HG02763 (cell line): ENCODE data around the gene CENPK.
"Not testable (repeated sequence)": the region's sequence is repeated elsewhere in the genome, so short reads cannot be mapped to it uniquely, and the experiment has no call there.

Experiments used
- ATAC-seq: cut with Tn5 transposase; IDR thresholded peaks from one replicate; pipeline ENCODE4 v1.9.1; 2021; ENCODE audit warnings: mild to moderate bottlenecking, moderate library complexity; ENCODE audit not compliant: unreplicated experiment

Gene CENPK

GRCh38 chr5:65512170-65512937 is 50.6 kb downstream of the CENPK start:
- ATAC-seq = no peak

- no peak for ATAC-seq
Observed at GRCh38 chr5:65508978-65509377, 54.0 kb downstream of the CENPK start.

- no peak for ATAC-seq
Observed at GRCh38 chr5:65506961-65507360, 56.0 kb downstream of the CENPK start.

DNA sequence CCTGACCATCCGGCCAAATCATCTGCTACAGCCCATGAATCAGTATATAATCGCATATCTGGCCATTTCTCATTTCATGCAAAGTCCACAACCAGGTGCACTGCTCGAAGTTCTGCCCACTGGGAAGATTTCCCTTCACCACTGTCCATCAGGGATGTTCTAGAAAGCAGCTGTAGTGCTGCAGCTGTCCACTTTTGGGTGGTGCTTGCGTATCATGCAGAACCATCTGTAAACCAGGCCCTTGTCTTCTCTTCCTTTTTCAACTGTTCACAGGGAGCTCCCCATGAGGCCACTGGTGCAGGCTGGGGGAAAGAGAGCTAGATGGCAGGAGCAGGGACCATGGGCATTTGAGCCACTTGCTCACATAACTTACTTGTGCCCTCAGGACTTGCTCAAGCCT is 73.8 kb downstream of the CENPK start:
- no peak for ATAC-seq

GRCh38 chr5:65488038-65488687 is 74.8 kb downstream of the CENPK start:
- not testable (repeated sequence) for ATAC-seq

DNA sequence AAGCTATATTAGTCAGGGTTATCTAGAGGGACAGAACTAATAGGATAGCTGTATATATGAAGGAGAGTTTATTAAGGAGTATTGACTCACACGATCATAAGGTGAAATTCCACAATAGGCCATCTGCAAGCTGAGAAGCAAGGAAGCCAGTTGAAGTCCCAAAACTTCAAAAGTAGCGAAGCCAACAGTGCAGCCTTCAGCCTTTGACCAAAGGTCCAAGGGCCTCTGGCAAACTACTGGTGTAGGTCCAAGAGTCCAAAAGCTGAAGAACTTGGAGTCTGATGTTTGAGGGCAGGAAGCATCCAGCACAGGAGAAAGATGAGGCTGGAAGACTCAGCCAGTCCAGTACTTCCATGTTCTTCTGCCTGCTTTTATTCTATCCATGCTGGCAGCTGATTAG is 76.2 kb downstream of the CENPK start:
- not testable (repeated sequence) for ATAC-seq

DNA sequence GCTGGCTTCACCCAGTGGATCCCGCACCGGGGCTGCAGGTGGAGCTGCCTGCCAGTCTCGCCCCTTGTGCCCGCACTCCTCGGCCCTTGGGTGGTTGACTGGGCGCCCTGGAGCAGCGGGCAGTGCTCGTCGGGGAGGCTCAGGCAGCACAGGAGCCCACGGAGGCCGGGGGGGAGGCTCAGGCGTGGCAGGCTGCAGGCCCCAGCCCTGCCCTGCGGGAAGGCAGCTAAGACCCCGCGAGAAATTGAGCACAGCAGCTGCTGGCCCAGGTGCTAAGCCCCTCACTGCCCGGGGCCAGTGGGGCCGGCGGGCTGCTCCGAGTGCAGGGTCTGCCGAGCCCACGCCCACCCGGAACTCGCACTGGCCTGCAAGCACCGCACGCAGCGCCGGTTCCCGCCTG is 77.6 kb downstream of the CENPK start:
- no peak for ATAC-seq

- ATAC-seq = peak; percentile 44
Observed at GRCh38 chr5:65483546-65484346, 79.2 kb downstream of the CENPK start.

GRCh38 chr5:65482736-65483545 is 80.0 kb downstream of the CENPK start:
- ATAC-seq = no peak

GRCh38 chr5:65482296-65482735 is 80.7 kb downstream of the CENPK start:
- ATAC-seq = no peak

GRCh38 chr5:65481635-65482295 is 81.2 kb downstream of the CENPK start, which contains the start of gene ADAMTS6:
ADAMTS6 (minus strand) TSS chr5:65481920; CDS start chr5:65473673, 8,247 bp downstream.
- ATAC-seq = peak; percentile 79

GRCh38 chr5:65481171-65481581 is 81.8 kb downstream of the CENPK start:
- ATAC-seq = peak; percentile 7

DNA sequence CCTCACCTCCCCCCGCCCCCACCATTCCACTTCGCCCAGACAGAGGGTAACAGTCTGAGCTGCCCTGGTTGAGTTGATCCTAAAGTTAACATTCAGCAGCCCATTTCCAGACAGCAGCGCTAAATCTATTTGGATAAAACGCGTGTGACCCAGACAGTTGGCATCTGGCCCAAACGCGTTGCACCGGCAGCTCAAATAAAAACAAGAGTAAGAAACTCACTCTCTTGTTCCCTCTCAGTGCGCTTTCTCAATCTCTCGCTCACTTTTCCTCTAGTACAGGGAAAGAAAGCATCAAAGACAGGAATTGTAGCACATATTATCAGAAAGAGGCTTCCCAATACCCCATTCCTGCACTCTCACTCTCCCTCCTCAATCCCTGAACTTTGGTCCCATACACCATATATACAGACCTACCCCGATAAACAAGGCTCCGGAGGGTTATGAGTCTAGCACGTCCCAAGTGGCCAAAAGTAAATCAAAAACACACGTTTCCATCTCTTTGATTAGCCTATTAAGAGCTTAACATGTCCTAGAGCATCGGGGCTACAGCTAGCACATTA is 82.6 kb downstream of the CENPK start:
- no peak for ATAC-seq

DNA sequence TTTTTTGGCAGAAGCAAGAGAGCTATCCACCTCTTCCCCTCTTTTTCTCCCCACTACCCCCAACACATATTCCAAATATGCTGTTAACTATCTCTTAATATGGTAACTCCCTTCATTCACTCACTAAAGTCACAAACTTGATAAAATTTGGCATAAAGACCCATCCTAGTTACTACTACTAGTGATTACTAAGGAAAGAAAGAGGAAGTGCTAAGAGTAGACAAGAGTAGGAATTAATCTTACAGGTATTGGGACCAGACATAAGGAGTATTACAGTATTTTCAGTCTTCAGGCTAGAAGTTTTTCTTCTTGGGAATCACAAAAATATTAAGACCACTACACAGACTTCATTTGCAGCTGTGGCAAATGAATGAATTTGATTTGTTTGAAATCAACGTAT is 83.4 kb downstream of the CENPK start:
- ATAC-seq = no peak

DNA sequence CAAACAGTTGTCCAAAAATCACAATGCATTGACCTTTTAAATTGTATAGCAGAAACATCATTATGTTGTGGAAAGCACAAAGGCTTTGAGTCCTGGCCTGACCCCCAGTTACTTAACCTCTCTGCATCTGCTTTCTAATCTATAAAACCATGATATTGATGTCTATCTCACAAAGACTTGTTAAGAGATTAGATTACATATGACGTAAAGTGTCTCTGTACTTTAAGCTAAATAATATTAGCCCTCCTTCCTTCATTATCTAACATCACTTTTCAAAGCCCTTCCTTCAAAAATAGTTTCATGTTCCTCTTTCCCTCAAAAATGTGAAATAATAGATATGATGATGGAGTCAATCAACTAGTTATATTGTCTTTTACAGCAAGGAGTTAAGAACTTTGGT is 84.6 kb downstream of the CENPK start:
- ATAC-seq = no peak

- ATAC-seq = no peak
Observed at GRCh38 chr5:65475895-65476294, 87.1 kb downstream of the CENPK start.

DNA sequence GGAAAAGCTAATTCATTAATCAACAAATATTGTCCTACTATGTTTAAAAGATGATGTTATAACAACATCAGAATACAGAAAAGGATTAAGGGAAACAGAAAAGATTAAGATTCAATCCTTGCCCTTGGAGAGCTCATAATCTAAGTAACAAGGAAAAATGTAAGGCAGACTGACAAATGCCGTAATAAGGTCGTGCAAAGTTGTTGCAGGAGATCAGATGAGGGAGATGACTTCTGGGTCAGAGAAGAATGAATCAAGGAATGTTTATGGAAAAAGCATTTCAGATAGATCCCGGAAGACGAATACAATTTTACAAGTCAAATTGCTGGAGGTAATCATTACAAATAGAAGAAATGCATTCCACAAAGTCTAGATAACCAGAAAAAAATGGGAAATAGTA is 87.6 kb downstream of the CENPK start:
- no peak for ATAC-seq

- ATAC-seq = no peak
Observed at GRCh38 chr5:65474130-65474711, 88.7 kb downstream of the CENPK start.

- ATAC-seq = no peak
Observed at GRCh38 chr5:65468633-65469032, 94.3 kb downstream of the CENPK start.
